Lower lobe of right lung (tissue), 2 donors: Measurements from ENCODE around the gene CALD1. TPM values are rescaled to one million over a fixed set of nuclear protein-coding genes. Genes with fewer than 3 reads are reported as not detected.
A peak's percentile ranks its signal among the peaks of the same experiment; 100 is the strongest.

ENCODE experiments used
- ATAC-seq, 2 donors: fragments of 200-7000 bp; cut with Tn5 transposase; one replicate each; pipeline ENCODE4 v1.9.1; 2020 to 2022; ENCODE audit warnings: mild to moderate bottlenecking in 2 of 2, moderate library complexity in 2 of 2
- DNase-seq: peaks from one replicate; pipeline ENCODE4 v3.0.0-alpha.2; 2020
- H3K27ac ChIP-seq: fragments of 200-600 bp; one replicate; pipeline ENCODE4 v1.8.0; 2022
- H3K27me3 ChIP-seq: fragments of 200-600 bp; one replicate; pipeline ENCODE4 v1.8.0; 2022; ENCODE audit warnings: low read depth
- H3K36me3 ChIP-seq: fragments of 200-600 bp; one replicate; pipeline ENCODE4 v1.8.0; 2022; ENCODE audit warnings: mild to moderate bottlenecking
- H3K4me1 ChIP-seq: fragments of 200-600 bp; one replicate; pipeline ENCODE4 v1.8.0; 2022
- H3K4me3 ChIP-seq: fragments of 200-600 bp; one replicate; pipeline ENCODE4 v1.8.0; 2022; ENCODE audit warnings: mild to moderate bottlenecking
- H3K9me3 ChIP-seq: fragments of 200-600 bp; one replicate; pipeline ENCODE4 v1.8.0; 2022
- CTCF ChIP-seq: fragments of 200-600 bp; IDR thresholded peaks from one replicate; pipeline ENCODE4 v1.8.0; 2022; ENCODE audit warnings: antibody characterized with exemption, mild to moderate bottlenecking
- intact Hi-C: fragments of 100-400 bp; cut with DNase I; formaldehyde crosslinking; loops from one replicate; pipeline ENCODE4 v1.11.0; 2022
- total RNA-seq: library from RNA; stranded (reverse); fragmentation: NEBNext Ultra II Directional; extraction: Animal tissue kit (Norgen Biotek cat#: 25700); gene quantifications from one replicate; pipeline ENCODE4 v1.2.1, GENCODE V29; 2021
- donor health status: DM: no; HTN: yes; CAD: no; lungs with severe emphysema.

CALD1 gene
- total RNA-seq, 1 donor from 2014 or later, result 140 TPM

GRCh38 chr7:134783294-134784069, 4.0 kb downstream of the CALD1 start:
- no peak for TF ChIP-seq CTCF

GRCh38 chr7:134784251-134785049, 5.0 kb downstream of the CALD1 start:
- no peak for TF ChIP-seq CTCF
- no peak for ATAC-seq
- H3K36me3 ChIP-seq, result no peaks in the 10 kb centered on the region
- H3K27ac ChIP-seq, result no peak overlapping the region
- DNase-seq, result no peak
- H3K4me1 ChIP-seq, result peaks cover 8% of the 10 kb centered on the region
- intact Hi-C loops, result no loop called here
- no peaks in the 10 kb centered on the region for H3K9me3 ChIP-seq
- no peak overlapping the region for H3K4me3 ChIP-seq
- no peaks in the 10 kb centered on the region for H3K27me3 ChIP-seq

More at GRCh38 chr7:134783294-134784069, 4.0 kb downstream of the CALD1 start:
- Histone ChIP-seq H3K4me1 (peaks cover 11% of the 10 kb centered on the region), H3K27ac (no peak overlapping the region), H3K4me3 (peak overlapping the region; percentile 59), H3K9me3 (no peaks in the 10 kb centered on the region), H3K27me3 (no peaks in the 10 kb centered on the region), H3K36me3 (no peaks in the 10 kb centered on the region)
- DNase-seq, result no peak
- intact Hi-C loops, result no loop called here
- ATAC-seq, result no peak

GRCh38 chr7:134785842-134786241, 6.4 kb downstream of the CALD1 start:
- no peaks in the 10 kb centered on the region for H3K27me3 ChIP-seq
- no peaks in the 10 kb centered on the region for H3K9me3 ChIP-seq
- ATAC-seq (no peak), DNase-seq (no peak)
- intact Hi-C loops, result no loop called here
- H3K4me1 ChIP-seq, result peaks cover 20% of the 10 kb centered on the region
- H3K4me3 ChIP-seq, result no peak overlapping the region
- H3K27ac ChIP-seq, result no peak overlapping the region
- no peak for TF ChIP-seq CTCF
- H3K36me3 ChIP-seq, result no peaks in the 10 kb centered on the region

GRCh38 chr7:134787064-134787463, 7.6 kb downstream of the CALD1 start:
- H3K4me3 ChIP-seq, result no peak overlapping the region
- intact Hi-C loops, result no loop called here
- ATAC-seq, result no peak

GRCh38 chr7:134787720-134788119, 8.3 kb downstream of the CALD1 start:
- Histone ChIP-seq H3K27ac (no peak overlapping the region), H3K36me3 (no peaks in the 10 kb centered on the region), H3K4me3 (no peak overlapping the region), H3K27me3 (no peaks in the 10 kb centered on the region), H3K4me1 (peaks cover 20% of the 10 kb centered on the region), H3K9me3 (no peaks in the 10 kb centered on the region)
- no peak for TF ChIP-seq CTCF
- no peak for ATAC-seq
- no peak for DNase-seq
- intact Hi-C loops, result no loop called here

More at GRCh38 chr7:134787064-134787463, 7.6 kb downstream of the CALD1 start:
- H3K36me3 ChIP-seq, result no peaks in the 10 kb centered on the region
- H3K27ac ChIP-seq, result no peak overlapping the region
- no peaks in the 10 kb centered on the region for H3K27me3 ChIP-seq
- TF ChIP-seq CTCF, result no peak
- H3K4me1 ChIP-seq, result peaks cover 20% of the 10 kb centered on the region
- H3K9me3 ChIP-seq, result no peaks in the 10 kb centered on the region
- no peak for DNase-seq
